ENCODE measurements around the gene PPP2R1B.

PPP2R1B gene

DNA sequence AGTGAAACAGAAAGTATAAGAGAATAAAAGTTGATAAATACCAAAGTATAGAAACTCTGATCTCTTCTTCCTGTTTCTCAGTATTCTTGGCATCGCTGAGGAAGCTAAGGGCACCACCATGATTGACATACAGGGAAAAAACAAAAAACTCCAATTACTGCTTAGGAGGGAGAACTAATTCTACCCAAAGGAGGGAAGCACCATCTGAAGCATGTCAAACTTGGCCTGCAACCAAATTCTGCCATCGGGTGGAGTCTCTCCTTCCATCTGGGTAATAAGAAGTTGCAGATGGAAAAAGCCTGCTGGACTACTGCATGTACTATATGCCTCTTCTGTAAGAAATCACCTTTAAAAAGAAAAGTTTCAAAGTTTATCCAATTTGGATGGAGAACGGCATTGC, 30.5 kb upstream of the PPP2R1B start:
- no peak for DNase-seq (ENCODE audit: extremely low spot score)
- ChIA-PET CTCF (interaction anchor here (0.8 to 5.6 kb wide), 11 partner anchors 10 to 61 kb away, joined by 3 to 51 read pairs (median 4); no protein-coding TSS in a partner anchor), POLR2A (no interaction called here)
- TF ChIP-seq, protein P1, sequence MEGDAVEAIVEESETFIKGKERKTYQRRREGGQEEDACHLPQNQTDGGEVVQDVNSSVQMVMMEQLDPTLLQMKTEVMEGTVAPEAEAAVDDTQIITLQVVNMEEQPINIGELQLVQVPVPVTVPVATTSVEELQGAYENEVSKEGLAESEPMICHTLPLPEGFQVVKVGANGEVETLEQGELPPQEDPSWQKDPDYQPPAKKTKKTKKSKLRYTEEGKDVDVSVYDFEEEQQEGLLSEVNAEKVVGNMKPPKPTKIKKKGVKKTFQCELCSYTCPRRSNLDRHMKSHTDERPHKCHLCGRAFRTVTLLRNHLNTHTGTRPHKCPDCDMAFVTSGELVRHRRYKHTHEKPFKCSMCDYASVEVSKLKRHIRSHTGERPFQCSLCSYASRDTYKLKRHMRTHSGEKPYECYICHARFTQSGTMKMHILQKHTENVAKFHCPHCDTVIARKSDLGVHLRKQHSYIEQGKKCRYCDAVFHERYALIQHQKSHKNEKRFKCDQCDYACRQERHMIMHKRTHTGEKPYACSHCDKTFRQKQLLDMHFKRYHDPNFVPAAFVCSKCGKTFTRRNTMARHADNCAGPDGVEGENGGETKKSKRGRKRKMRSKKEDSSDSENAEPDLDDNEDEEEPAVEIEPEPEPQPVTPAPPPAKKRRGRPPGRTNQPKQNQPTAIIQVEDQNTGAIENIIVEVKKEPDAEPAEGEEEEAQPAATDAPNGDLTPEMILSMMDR (IDR thresholded peaks at IDR 0.05; ENCODE audit: control extremely low read depth, extremely low read depth, low read depth, missing control alignments), result no peak

DNA sequence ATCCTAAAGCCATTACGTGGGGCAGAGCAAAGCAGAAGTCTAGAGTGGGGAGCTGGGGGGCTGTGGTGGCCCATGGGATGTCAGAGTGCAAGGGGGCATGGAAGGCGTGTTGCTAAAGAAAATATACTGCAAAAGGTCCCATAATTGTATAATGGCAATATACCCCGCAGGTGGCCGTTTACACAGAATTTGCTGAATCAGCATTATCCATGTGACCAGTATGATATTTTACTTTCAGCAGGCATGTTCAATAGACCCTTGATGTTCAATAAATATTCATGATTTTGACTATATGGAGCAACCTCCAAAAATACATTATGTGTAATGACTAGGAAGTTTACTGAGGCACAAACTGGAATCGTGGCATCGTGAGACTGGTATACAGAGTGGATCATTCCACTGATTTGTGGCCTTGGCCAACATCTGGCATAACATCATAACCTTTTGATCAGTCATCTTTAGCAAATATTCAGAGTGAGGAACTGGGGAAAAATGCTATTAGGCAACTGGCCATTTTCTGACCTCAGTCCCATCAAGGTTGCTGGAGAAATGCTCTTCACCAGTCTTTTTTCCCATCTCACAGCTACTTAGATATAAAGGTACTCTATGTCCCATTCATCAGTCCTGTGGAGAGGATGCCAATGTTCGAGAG, 29.3 kb upstream of the PPP2R1B start:
- TF ChIP-seq, protein P1 (IDR thresholded peaks at IDR 0.05; ENCODE audit: control extremely low read depth, extremely low read depth, low read depth, missing control alignments), result no peak
- DNase-seq (ENCODE audit: extremely low spot score), result no peak
- ChIA-PET POLR2A (no interaction called here), CTCF (interaction anchor here (1.3 to 5.6 kb wide), 5 partner anchors 12 to 62 kb away, joined by 4 to 51 read pairs (median 9); no protein-coding TSS in a partner anchor)

DNA sequence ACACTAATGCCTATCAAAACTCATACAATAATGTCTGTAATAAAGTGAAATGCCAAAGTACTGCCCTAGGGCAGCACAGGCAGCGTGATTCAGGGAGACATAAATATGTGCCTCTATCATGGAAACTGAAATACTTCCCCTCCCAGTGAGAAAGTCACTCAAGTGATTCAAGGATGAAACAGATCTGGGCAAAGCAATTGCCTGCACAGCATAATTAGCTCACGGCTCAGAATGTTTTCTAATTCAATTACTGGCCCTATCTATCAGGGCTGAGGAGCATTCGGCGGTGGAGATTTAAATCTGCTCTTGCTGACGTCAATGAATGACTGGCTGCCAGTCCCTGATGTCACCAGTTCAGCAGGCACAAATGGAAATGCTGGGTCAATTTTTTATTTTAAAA, 27.7 kb upstream of the PPP2R1B start:
- no peak for DNase-seq (ENCODE audit: extremely low spot score)
- ChIA-PET CTCF (interaction anchor here (1.5 to 5.6 kb wide), 4 partner anchors 10 to 207 kb away, joined by 4 to 51 read pairs (median 6); no protein-coding TSS in a partner anchor), POLR2A (no interaction called here)
- TF ChIP-seq, protein P1 (IDR thresholded peaks at IDR 0.05; ENCODE audit: control extremely low read depth, extremely low read depth, low read depth, missing control alignments), result no peak

DNA sequence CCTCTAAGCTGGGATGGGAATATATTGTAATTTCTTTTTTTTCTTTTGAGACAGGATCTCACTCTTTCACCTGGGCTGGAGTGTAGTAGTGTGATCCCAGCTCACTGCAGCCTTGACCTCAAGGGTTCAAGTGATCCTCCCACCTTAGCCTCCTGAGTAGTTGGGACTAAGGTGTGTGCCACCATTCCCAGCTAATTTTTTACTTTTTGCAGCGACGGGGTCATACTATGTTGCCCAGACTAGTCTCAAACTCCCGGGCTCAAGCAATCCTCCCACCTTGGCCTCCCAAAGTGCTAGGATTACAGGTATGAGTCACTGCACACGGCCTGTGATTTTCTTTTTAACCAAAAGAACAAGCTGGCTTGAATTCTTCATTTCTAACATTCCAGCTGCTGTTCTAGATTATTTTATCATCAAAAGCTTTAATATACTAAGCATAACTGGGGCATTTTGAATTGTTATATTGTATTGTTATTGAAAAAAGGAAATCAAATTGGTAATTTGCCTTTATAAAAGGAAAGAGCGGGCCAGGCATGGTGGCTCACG, 26.8 kb upstream of the PPP2R1B start:
- TF ChIP-seq, protein P1 (IDR thresholded peaks at IDR 0.05; ENCODE audit: control extremely low read depth, extremely low read depth, low read depth, missing control alignments), result no peak
- no peak for DNase-seq (ENCODE audit: extremely low spot score)
- ChIA-PET CTCF (interaction anchor here (1.7 to 5.6 kb wide), 3 partner anchors 9 to 15 kb away, joined by 4 to 51 read pairs (median 8); no protein-coding TSS in a partner anchor), POLR2A (no interaction called here)

DNA sequence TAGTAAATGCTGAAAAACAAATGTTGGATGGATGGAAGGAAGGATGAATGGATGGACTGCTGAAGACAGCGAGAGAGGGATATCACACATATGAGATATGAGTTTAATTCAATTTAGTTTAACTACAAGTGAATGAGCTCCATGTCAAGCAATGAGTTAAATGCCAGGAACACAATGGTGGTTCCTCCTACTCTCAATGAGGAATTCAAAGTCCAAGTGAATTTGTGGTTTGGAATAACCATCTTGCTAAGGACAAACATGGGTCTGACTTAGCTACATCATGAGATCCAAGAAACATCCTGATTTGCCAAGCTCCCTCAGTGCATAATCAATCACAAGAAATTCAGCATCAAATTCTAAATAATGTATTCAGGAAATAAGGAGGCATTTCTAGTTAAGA, 26.1 kb upstream of the PPP2R1B start:
- CTCF ChIA-PET, result interaction anchor here (0.8 to 5.6 kb wide), 4 partner anchors 8 to 226 kb away, joined by 3 to 51 read pairs (median 6); no protein-coding TSS in a partner anchor

DNA sequence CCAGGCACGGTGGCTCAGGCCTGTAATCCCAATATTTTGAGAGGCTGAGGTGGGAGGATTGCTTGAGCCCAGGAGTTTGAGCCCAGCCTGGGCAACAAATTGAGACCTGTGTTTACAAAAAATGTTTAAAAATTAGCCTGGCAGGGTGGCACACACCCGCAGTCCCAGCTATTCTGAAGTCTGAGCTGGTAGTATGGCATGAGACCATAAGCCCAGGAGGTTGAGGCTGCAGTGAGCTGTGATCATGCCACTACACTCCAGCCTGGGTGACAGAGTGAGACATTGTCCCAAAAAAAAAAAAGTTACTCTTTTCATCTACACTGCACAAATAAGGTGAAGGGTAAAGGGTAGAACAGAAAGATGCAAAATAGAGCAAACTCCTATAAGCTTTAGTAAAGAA, 22.3 kb upstream of the PPP2R1B start:
- ChIA-PET CTCF (interaction anchor here (1.1 to 3.8 kb wide), 6 partner anchors 11 to 203 kb away, joined by 3 to 29 read pairs (median 3); no protein-coding TSS in a partner anchor), POLR2A (no interaction called here)
- no peak for DNase-seq (ENCODE audit: extremely low spot score)
- TF ChIP-seq, protein P1 (IDR thresholded peaks at IDR 0.05; ENCODE audit: control extremely low read depth, extremely low read depth, low read depth, missing control alignments), result no peak

More for the DNA sequence above, 26.1 kb upstream of the PPP2R1B start:
- no peak for DNase-seq (ENCODE audit: extremely low spot score)
- TF ChIP-seq, protein P1 (IDR thresholded peaks at IDR 0.05; ENCODE audit: control extremely low read depth, extremely low read depth, low read depth, missing control alignments), result no peak
- POLR2A ChIA-PET, result no interaction called here

All from GM10248 (cell line).